ENCODE results near the gene GALNS.

DNA sequence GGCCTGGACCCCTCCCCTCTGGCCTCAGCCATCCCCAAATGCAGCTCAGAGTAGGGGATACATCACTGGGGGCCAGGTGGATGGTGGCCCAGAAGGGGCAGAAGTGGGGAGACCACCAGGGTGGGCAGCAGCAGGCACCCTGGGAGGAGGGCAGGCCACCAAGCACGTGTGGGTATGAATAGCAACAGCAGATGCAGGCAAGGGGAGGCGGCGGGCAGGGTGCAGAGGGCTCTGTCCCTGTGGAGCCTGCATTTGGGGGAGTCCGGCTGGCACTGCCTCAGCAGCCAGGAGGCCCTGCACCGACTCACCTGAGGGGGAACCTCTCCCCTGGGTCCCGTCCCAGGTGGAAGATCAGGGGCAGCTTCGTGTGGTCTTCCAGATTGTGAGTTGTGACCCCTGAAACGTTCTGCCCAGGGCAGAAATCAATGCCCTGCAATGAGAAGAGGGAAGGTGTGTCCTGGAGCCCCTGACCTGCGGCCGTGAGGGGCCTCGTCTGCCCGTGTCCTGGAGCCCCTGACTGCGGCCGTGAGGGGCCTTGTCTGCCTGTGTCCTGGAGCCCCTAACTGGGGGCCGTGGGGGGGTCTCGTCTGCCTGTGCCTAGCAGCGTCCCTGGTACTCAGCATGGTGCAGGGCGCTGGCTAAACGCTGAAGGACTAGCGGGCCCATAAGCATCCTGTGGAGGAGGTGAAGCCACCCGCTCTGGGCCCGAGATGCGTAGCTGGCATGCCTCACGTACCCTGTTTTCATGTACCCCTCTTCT, 34.3 kb downstream of the GALNS start:
- TF ChIP-seq, protein P1, sequence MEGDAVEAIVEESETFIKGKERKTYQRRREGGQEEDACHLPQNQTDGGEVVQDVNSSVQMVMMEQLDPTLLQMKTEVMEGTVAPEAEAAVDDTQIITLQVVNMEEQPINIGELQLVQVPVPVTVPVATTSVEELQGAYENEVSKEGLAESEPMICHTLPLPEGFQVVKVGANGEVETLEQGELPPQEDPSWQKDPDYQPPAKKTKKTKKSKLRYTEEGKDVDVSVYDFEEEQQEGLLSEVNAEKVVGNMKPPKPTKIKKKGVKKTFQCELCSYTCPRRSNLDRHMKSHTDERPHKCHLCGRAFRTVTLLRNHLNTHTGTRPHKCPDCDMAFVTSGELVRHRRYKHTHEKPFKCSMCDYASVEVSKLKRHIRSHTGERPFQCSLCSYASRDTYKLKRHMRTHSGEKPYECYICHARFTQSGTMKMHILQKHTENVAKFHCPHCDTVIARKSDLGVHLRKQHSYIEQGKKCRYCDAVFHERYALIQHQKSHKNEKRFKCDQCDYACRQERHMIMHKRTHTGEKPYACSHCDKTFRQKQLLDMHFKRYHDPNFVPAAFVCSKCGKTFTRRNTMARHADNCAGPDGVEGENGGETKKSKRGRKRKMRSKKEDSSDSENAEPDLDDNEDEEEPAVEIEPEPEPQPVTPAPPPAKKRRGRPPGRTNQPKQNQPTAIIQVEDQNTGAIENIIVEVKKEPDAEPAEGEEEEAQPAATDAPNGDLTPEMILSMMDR (conservative IDR thresholded peaks at IDR 0.05; ENCODE audit: low read length) = no peak
- no peak for TF ChIP-seq EZH2phosphoT487 (IDR thresholded peaks at IDR 0.05; ENCODE audit: borderline replicate concordance)

All from Loucy (cell line).